Measurements from ENCODE around the gene ITGA5. TPM values are rescaled to one million over a fixed set of nuclear protein-coding genes. Genes with fewer than 3 reads are reported as not detected.

ITGA5 gene
- total RNA-seq, 2 donors from 2014 or later: 44.2 to 99.4 TPM

GRCh38 chr12:54370171-54370730, 48.8 kb downstream of the ITGA5 start:
- peak overlapping the region in 1 of 2 donors; percentile 58 for H3K27ac ChIP-seq
- intact Hi-C loops (cut with DNase I): no loop called here
- peak overlapping the region; percentile 10 to 18 for H3K4me3 ChIP-seq
- no peaks in the 10 kb centered on the region for H3K4me1 ChIP-seq (replicated peaks)
- no peaks in the 10 kb centered on the region for H3K36me3 ChIP-seq
- TF ChIP-seq POLR2AphosphoS5 (IDR thresholded peaks at IDR 0.05): peak; percentile 64
- no peak for TF ChIP-seq POLR2A (IDR thresholded peaks at IDR 0.05)
- TF ChIP-seq CTCF (IDR thresholded peaks at IDR 0.05): peak; percentile 80 to 96 (median 92)
- 20% methylated on average over 42 of the region's 44 CpGs for WGBS
- peak; percentile 62 for DNase-seq (ENCODE audit: low spot score)
- no peaks in the 10 kb centered on the region for H3K9me3 ChIP-seq
- no peaks in the 10 kb centered on the region for H3K27me3 ChIP-seq (replicated peaks; ENCODE audit: insufficient read depth)

- TF ChIP-seq POLR2A (IDR thresholded peaks at IDR 0.05): no peak
- no peak for TF ChIP-seq CTCF (IDR thresholded peaks at IDR 0.05)
- no peak for TF ChIP-seq POLR2AphosphoS5 (IDR thresholded peaks at IDR 0.05)
- Histone ChIP-seq H3K9me3 (no peaks in the 10 kb centered on the region), H3K4me1 (replicated peaks) (no peaks in the 10 kb centered on the region), H3K36me3 (no peaks in the 10 kb centered on the region), H3K4me3 (peak overlapping the region; percentile 10 to 18), H3K27ac (no peak overlapping the region), H3K27me3 (replicated peaks; ENCODE audit: insufficient read depth) (no peaks in the 10 kb centered on the region)
- no peak for DNase-seq (ENCODE audit: low spot score)
- 56% methylated on average over 21 of the region's 21 CpGs for WGBS
- intact Hi-C loops (cut with DNase I): loop anchor here (5.0 kb wide), 1 partner anchor 152 kb away; no protein-coding TSS in a partner anchor
These were observed 49.4 kb downstream of the ITGA5 start for GRCh38 chr12:54369597-54370131.

- DNase-seq (ENCODE audit: low spot score): peak; percentile 79
- Histone ChIP-seq H3K27ac (no peak overlapping the region), H3K27me3 (replicated peaks; ENCODE audit: insufficient read depth) (no peaks in the 10 kb centered on the region), H3K9me3 (no peaks in the 10 kb centered on the region), H3K4me3 (peak overlapping the region in 1 of 2 donors; percentile 4), H3K4me1 (replicated peaks) (no peaks in the 10 kb centered on the region), H3K36me3 (no peaks in the 10 kb centered on the region)
- TF ChIP-seq CTCF (IDR thresholded peaks at IDR 0.05) (peak; percentile 56 to 84 (median 70)), POLR2AphosphoS5 (IDR thresholded peaks at IDR 0.05) (peak; percentile 53), POLR2A (IDR thresholded peaks at IDR 0.05) (no peak)
- WGBS: 35% methylated on average over 40 of the region's 40 CpGs
- intact Hi-C loops (cut with DNase I): loop anchor here (5.0 kb wide), 1 partner anchor 152 kb away; no protein-coding TSS in a partner anchor
These were observed 50.1 kb downstream of the ITGA5 start for GRCh38 chr12:54368709-54369596.

- Histone ChIP-seq H3K4me1 (replicated peaks) (no peaks in the 10 kb centered on the region), H3K27ac (no peak overlapping the region), H3K27me3 (replicated peaks; ENCODE audit: insufficient read depth) (no peaks in the 10 kb centered on the region), H3K4me3 (peak overlapping the region in 1 of 2 donors; percentile 4), H3K9me3 (no peaks in the 10 kb centered on the region), H3K36me3 (no peaks in the 10 kb centered on the region)
- TF ChIP-seq CTCF (IDR thresholded peaks at IDR 0.05) (no peak), POLR2AphosphoS5 (IDR thresholded peaks at IDR 0.05) (no peak), POLR2A (IDR thresholded peaks at IDR 0.05) (no peak)
- intact Hi-C loops (cut with DNase I): loop anchor here (5.0 kb wide), 1 partner anchor 151 kb away; no protein-coding TSS in a partner anchor
- DNase-seq (ENCODE audit: low spot score): no peak
- WGBS: 34% methylated on average over 5 of the region's 5 CpGs
These were observed 50.9 kb downstream of the ITGA5 start for GRCh38 chr12:54368025-54368708.

Data from prostate gland (tissue), 2 donors.